ENCODE measurements around the gene HNRNPF.

Gene HNRNPF

GRCh38 chr10:43386549-43386948 is 22.4 kb downstream of the HNRNPF start:
- Histone ChIP-seq H2AFZ (ENCODE audit: low read depth, low read length, severe bottlenecking) (no peak overlapping the region), H3K4me3 (ENCODE audit: insufficient read depth, low read length, poor library complexity, severe bottlenecking) (no peak overlapping the region), H3K9ac (ENCODE audit: low read length) (no peak overlapping the region), H3F3A (ENCODE audit: insufficient read depth) (peaks cover 80% of the 10 kb centered on the region), H3K79me2 (ENCODE audit: insufficient read depth, low read length) (peaks cover 31% of the 10 kb centered on the region), H3K27me3 (ENCODE audit: low read length) (no peaks in the 10 kb centered on the region), H3K9me2 (replicated peaks; ENCODE audit: insufficient read depth, low read length) (no peaks in the 10 kb centered on the region), H3K36me3 (ENCODE audit: low read length) (peaks cover 43% of the 10 kb centered on the region), H4K20me1 (ENCODE audit: low read depth, low read length) (peaks cover 35% of the 10 kb centered on the region), H3K9me3 (ENCODE audit: insufficient read depth, low read length) (no peaks in the 10 kb centered on the region), H3K4me2 (ENCODE audit: low read depth, low read length, poor library complexity, severe bottlenecking) (no peak overlapping the region), H3K27ac (ENCODE audit: low read depth, low read length) (no peak overlapping the region)
- no peak for TF ChIP-seq CTCF (IDR thresholded peaks at IDR 0.05; ENCODE audit: insufficient read depth, low read length, poor library complexity, severe bottlenecking)
- TF ChIP-seq EZH2phosphoT487 (conservative IDR thresholded peaks at IDR 0.05; ENCODE audit: low read length), result no peak

- Histone ChIP-seq H4K20me1 (ENCODE audit: low read depth, low read length) (peaks cover 32% of the 10 kb centered on the region), H3K36me3 (ENCODE audit: low read length) (peaks cover 41% of the 10 kb centered on the region), H3K9me3 (ENCODE audit: insufficient read depth, low read length) (no peaks in the 10 kb centered on the region), H3K27me3 (ENCODE audit: low read length) (no peaks in the 10 kb centered on the region), H3K9ac (ENCODE audit: low read length) (no peak overlapping the region), H3F3A (ENCODE audit: insufficient read depth) (peaks cover 72% of the 10 kb centered on the region), H3K4me2 (ENCODE audit: low read depth, low read length, poor library complexity, severe bottlenecking) (no peak overlapping the region), H2AFZ (ENCODE audit: low read depth, low read length, severe bottlenecking) (no peak overlapping the region), H3K9me2 (replicated peaks; ENCODE audit: insufficient read depth, low read length) (no peaks in the 10 kb centered on the region), H3K79me2 (ENCODE audit: insufficient read depth, low read length) (peaks cover 21% of the 10 kb centered on the region), H3K4me3 (ENCODE audit: insufficient read depth, low read length, poor library complexity, severe bottlenecking) (no peak overlapping the region), H3K27ac (ENCODE audit: low read depth, low read length) (no peak overlapping the region)
- TF ChIP-seq CTCF (IDR thresholded peaks at IDR 0.05; ENCODE audit: insufficient read depth, low read length, poor library complexity, severe bottlenecking), result no peak
- TF ChIP-seq EZH2phosphoT487 (conservative IDR thresholded peaks at IDR 0.05; ENCODE audit: low read length), result no peak
Measured at GRCh38 chr10:43385412-43386004, 23.5 kb downstream of the HNRNPF start.

- Histone ChIP-seq H4K20me1 (ENCODE audit: low read depth, low read length) (peaks cover 22% of the 10 kb centered on the region), H3K27ac (ENCODE audit: low read depth, low read length) (no peak overlapping the region), H3K4me2 (ENCODE audit: low read depth, low read length, poor library complexity, severe bottlenecking) (no peak overlapping the region), H3K36me3 (ENCODE audit: low read length) (peaks cover 32% of the 10 kb centered on the region), H2AFZ (ENCODE audit: low read depth, low read length, severe bottlenecking) (no peak overlapping the region), H3F3A (ENCODE audit: insufficient read depth) (peaks cover 62% of the 10 kb centered on the region), H3K9me2 (replicated peaks; ENCODE audit: insufficient read depth, low read length) (no peaks in the 10 kb centered on the region), H3K9me3 (ENCODE audit: insufficient read depth, low read length) (no peaks in the 10 kb centered on the region), H3K79me2 (ENCODE audit: insufficient read depth, low read length) (peaks cover 11% of the 10 kb centered on the region; the same call in 1 of the 2 replicates), H3K4me3 (ENCODE audit: insufficient read depth, low read length, poor library complexity, severe bottlenecking) (no peak overlapping the region), H3K27me3 (ENCODE audit: low read length) (no peaks in the 10 kb centered on the region), H3K9ac (ENCODE audit: low read length) (no peak overlapping the region)
- TF ChIP-seq EZH2phosphoT487 (conservative IDR thresholded peaks at IDR 0.05; ENCODE audit: low read length) (no peak), CTCF (IDR thresholded peaks at IDR 0.05; ENCODE audit: insufficient read depth, low read length, poor library complexity, severe bottlenecking) (no peak)
Measured at GRCh38 chr10:43384252-43385221, 24.4 kb downstream of the HNRNPF start.
